ENCODE results near the gene BRMS1. TPM values are rescaled to one million over a fixed set of nuclear protein-coding genes. Genes with fewer than 3 reads are reported as not detected.

Gene BRMS1
- total and polyA plus RNA-seq, 7 donors: 12.6 to 152 (median 33.8) TPM

- Histone ChIP-seq H3K4me3 (no peak overlapping the region), H3K36me3 (ENCODE audit: insufficient read depth in 1 of 2, low read depth in 1 of 2) (peaks cover 0 to 21% of the 10 kb centered on the region in 2 donors), H3K4me1 (peaks cover 28% of the 10 kb centered on the region), H3K27me3 (ENCODE audit: insufficient read depth in 3 of 3, low read length in 2 of 3) (no peaks in the 10 kb centered on the region), H3K27ac (no peak overlapping the region), H3K9me3 (no peaks in the 10 kb centered on the region)
- ATAC-seq: no peak
- intact Hi-C loops (cut with DNase I): no loop called here
- peak in 1 of 2 donors; percentile 46 for DNase-seq
- 89 to 95% (median 92%) methylated on average over 10 to 12 of the region's 12 CpGs for WGBS, 3 donors
- no peak for TF ChIP-seq CTCF (IDR thresholded peaks at IDR 0.05)
These were observed 13.1 kb downstream of the BRMS1 start for GRCh38 chr11:66331542-66332370.

- no peaks in the 10 kb centered on the region for H3K9me3 ChIP-seq
- H3K36me3 ChIP-seq (ENCODE audit: insufficient read depth in 1 of 2, low read depth in 1 of 2): peaks cover 0 to 21% of the 10 kb centered on the region in 2 donors
- H3K27me3 ChIP-seq (ENCODE audit: insufficient read depth in 3 of 3, low read length in 2 of 3): no peaks in the 10 kb centered on the region
- no peak overlapping the region for H3K27ac ChIP-seq
- DNase-seq: peak in 1 of 2 donors; percentile 44
- intact Hi-C loops (cut with DNase I): no loop called here
- TF ChIP-seq CTCF (IDR thresholded peaks at IDR 0.05): no peak
- H3K4me1 ChIP-seq: peaks cover 20% of the 10 kb centered on the region
- no peak for ATAC-seq
- WGBS, 3 donors: 58 to 61% (median 60%) methylated on average over 8 to 10 of the region's 10 CpGs
- no peak overlapping the region for H3K4me3 ChIP-seq
These were observed 14.0 kb downstream of the BRMS1 start for GRCh38 chr11:66330931-66331330.

- no peak for ATAC-seq
- no peak for TF ChIP-seq CTCF (IDR thresholded peaks at IDR 0.05)
- Histone ChIP-seq H3K27me3 (ENCODE audit: insufficient read depth in 3 of 3, low read length in 2 of 3) (no peaks in the 10 kb centered on the region), H3K27ac (no peak overlapping the region), H3K4me3 (no peak overlapping the region), H3K36me3 (ENCODE audit: insufficient read depth in 1 of 2, low read depth in 1 of 2) (peaks cover 0 to 21% of the 10 kb centered on the region in 2 donors), H3K9me3 (no peaks in the 10 kb centered on the region), H3K4me1 (peaks cover 8% of the 10 kb centered on the region)
- intact Hi-C loops (cut with DNase I): no loop called here
- 61 to 69% (median 67%) methylated on average over 3 of the region's 3 CpGs for WGBS, 3 donors
- peak in 1 of 2 donors; percentile 37 for DNase-seq
These were observed 15.7 kb downstream of the BRMS1 start for GRCh38 chr11:66329165-66329673.

- Histone ChIP-seq H3K4me3 (peak overlapping the region; percentile 42), H3K27ac (no peak overlapping the region), H3K27me3 (ENCODE audit: insufficient read depth in 3 of 3, low read length in 2 of 3) (no peaks in the 10 kb centered on the region), H3K4me1 (peaks cover 8% of the 10 kb centered on the region), H3K36me3 (ENCODE audit: insufficient read depth in 1 of 2, low read depth in 1 of 2) (peaks cover 0 to 16% of the 10 kb centered on the region in 2 donors), H3K9me3 (no peaks in the 10 kb centered on the region)
- whole genome bisulfite sequencing, 3 donors: 12 to 15% (median 13%) methylated on average over 19 of the region's 19 CpGs
- ATAC-seq (peak; percentile 81 to 91 (median 84)), DNase-seq (peak; percentile 79 to 87)
- intact Hi-C loops (cut with DNase I): loop anchor here in 1 of 2 donors (1.0 kb wide), 1 partner anchor 16 kb away; no protein-coding TSS in a partner anchor
- peak; percentile 96 for TF ChIP-seq CTCF (IDR thresholded peaks at IDR 0.05)
These were observed 16.4 kb downstream of the BRMS1 start for GRCh38 chr11:66328302-66329144.
